Measurements from ENCODE around the gene C1R.
"Not testable (repeated sequence)": the region's sequence is repeated elsewhere in the genome, so short reads cannot be mapped to it uniquely, and the experiment has no call there.

Gene C1R

DNA sequence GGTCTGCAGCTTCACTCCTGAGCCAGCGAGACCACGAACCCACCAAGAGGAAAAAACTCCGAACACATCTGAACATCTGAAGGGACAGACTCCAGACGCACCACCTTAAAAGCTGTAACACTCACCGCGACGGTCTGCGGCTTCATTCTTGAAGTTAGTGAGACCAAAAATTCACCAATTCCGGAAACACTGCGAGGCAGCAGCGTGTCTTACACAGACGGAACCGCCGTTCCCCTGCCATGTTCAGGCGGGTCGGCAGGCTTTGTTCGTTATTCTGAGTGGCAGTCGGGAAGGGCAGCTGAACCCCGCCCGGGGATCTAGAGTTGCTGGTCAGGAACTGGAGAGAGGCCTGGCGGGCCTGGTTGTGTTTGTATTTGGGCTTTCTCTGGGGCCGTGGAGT, 53.7 kb downstream of the C1R start:
- TF ChIP-seq, protein P1, sequence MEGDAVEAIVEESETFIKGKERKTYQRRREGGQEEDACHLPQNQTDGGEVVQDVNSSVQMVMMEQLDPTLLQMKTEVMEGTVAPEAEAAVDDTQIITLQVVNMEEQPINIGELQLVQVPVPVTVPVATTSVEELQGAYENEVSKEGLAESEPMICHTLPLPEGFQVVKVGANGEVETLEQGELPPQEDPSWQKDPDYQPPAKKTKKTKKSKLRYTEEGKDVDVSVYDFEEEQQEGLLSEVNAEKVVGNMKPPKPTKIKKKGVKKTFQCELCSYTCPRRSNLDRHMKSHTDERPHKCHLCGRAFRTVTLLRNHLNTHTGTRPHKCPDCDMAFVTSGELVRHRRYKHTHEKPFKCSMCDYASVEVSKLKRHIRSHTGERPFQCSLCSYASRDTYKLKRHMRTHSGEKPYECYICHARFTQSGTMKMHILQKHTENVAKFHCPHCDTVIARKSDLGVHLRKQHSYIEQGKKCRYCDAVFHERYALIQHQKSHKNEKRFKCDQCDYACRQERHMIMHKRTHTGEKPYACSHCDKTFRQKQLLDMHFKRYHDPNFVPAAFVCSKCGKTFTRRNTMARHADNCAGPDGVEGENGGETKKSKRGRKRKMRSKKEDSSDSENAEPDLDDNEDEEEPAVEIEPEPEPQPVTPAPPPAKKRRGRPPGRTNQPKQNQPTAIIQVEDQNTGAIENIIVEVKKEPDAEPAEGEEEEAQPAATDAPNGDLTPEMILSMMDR (conservative IDR thresholded peaks at IDR 0.05): no peak
- H3K27ac ChIP-seq: no peak overlapping the region

DNA sequence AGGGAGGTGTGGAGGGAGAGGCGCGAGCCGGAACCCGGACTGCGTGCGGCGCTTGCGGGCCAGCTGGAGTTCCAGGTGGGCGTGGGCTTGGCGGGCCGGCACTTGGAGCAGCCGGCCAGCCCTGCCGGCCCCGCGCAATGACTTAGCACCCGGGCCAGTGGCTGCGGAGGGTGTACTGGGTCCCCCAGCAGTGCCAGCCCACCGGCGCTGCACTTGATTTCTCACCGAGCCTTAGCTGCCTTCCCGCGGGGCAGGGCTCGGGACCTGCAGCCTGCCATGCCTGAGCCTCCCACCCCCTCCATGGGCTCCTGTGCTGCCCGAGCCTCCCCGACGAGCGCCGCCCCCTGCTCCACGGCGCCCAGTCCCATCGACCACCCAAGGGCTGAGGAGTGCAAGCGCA, 54.8 kb downstream of the C1R start:
- H3K27ac ChIP-seq: not testable (repeated sequence)

DNA sequence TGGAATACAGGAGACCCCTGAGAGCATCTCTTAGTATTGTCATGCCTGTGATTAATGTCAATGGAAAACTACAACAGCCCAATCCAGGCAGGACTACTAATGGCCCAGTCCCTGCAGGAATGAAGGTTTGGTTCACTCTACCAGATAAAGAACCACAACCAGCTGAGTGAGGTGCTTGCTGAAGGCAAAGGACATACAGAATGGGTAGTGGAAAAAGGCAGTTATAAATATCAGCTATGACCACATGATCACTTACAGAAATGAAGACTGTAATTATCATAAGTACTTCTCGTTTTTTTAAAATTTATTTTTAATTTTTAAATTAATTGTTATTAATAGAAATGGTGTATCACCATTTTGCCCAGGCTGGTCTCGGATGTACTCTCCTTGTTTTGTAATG, 56.8 kb downstream of the C1R start:
- H3K27ac ChIP-seq: no peak overlapping the region
- TF ChIP-seq, protein P1 (conservative IDR thresholded peaks at IDR 0.05): no peak

DNA sequence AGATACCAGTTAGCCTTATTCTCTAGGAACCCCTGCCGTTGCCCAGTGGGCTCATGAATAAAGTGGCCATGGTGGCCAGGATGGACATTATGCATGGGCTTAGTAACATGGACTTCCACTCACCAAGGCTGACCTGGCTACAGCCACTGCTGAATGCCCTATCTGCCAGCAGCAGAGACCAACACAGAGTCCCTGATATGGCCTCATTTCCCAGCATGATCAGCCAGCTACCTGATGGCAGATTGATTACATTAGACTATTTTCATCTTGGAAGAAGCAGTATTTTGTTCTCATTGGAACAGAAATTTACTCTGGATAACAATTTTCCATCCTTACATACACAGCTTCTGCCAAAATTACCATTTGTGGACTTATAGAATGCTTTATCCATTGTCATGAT, 57.8 kb downstream of the C1R start:
- TF ChIP-seq, protein P1 (conservative IDR thresholded peaks at IDR 0.05): no peak
- H3K27ac ChIP-seq: no peak overlapping the region

DNA sequence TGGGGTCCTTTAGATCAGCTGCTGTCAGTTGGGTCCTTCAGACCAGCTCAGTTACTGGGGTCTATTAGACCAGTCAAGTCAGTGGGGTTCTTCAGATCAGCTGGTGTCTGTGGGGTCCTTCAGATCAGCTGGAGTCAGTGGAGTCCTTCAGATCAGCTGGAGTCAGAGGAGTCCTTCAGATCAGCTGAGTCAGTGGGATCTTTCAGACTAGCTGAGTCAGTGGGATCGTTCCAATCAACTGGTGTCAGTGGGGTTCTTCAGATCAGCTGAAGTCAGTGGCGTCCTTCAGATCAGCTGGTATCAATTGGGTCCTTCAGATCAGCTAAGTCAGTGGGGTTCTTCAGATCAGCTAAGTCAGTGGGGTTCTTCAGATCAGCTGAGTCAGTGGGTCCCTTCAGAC, 59.3 kb downstream of the C1R start:
- TF ChIP-seq, protein P1 (conservative IDR thresholded peaks at IDR 0.05): no peak
- H3K27ac ChIP-seq: no peak overlapping the region

DNA sequence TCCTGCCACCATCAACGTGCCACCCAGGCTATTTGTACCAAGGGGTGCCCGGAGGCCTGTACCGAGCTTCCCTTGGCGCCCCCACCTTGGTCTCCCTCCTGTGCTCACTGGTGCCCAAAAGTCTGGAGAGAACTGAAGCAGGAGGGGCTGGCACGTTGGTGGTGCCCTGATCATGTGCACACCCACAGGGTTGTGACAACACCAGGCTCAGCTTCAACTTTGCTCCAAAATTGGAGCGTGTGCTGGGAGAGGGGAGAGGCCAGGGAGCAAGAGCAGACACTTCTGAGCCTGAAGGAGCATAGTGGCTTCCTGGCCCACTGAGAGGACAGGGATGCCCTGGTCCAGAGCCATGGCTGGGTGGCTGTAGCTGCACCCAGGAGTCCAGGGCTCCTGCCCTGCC, 60.9 kb downstream of the C1R start:
- TF ChIP-seq, protein P1 (conservative IDR thresholded peaks at IDR 0.05): no peak
- no peak overlapping the region for H3K27ac ChIP-seq

Data from VCaP (cell line).